Heart left ventricle (tissue), 16 donors: ENCODE data around the gene PTPRN2. TPM values are rescaled to one million over a fixed set of nuclear protein-coding genes. Genes with fewer than 3 reads are reported as not detected.

Experiments used
- ATAC-seq, 4 donors: fragments of 200-7000 bp; cut with Tn5 transposase; one replicate each; pipeline ENCODE4 v1.9.1; 2020 to 2022; ENCODE audit warnings: moderate library complexity in 4 of 4, mild to moderate bottlenecking in 3 of 4, moderate number of reproducible peaks in 1 of 4
- DNase-seq, 5 donors: peaks; one replicate each; pipeline ENCODE4 v3.0.0-alpha.2; 2020
- H3K27ac ChIP-seq, 12 donors: fragments of 200-600 bp; sonication (generic) in 4 of 12; one replicate each; pipeline versions ENCODE4 v1.5.0 to v1.8.0; 2016 to 2022; ENCODE audit warnings: mild to moderate bottlenecking in 2 of 12
- H3K27me3 ChIP-seq, 9 donors: fragments of 200-600 bp; sonication (generic) in 2 of 9; one replicate each; pipeline versions ENCODE4 v1.5.1 to v1.8.0; 2016 to 2022; ENCODE audit warnings: mild to moderate bottlenecking in 3 of 9
- H3K36me3 ChIP-seq, 9 donors: fragments of 200-600 bp; sonication (generic) in 2 of 9; one replicate each; pipeline versions ENCODE4 v1.5.0 to v1.8.0; 2018 to 2022; ENCODE audit warnings: mild to moderate bottlenecking in 2 of 9
- H3K4me1 ChIP-seq, 12 donors: fragments of 200-600 bp; sonication (generic) in 4 of 12; one replicate each; pipeline versions ENCODE4 v1.5.0 to v1.8.0; 2016 to 2022; ENCODE audit warnings: mild to moderate bottlenecking in 3 of 12
- H3K4me3 ChIP-seq, 12 donors: fragments of 200-600 bp; sonication (generic) in 4 of 12; one replicate each; pipeline versions ENCODE4 v1.5.0 to v1.8.0; 2017 to 2022; ENCODE audit warnings: mild to moderate bottlenecking in 9 of 12, moderate library complexity in 4 of 12
- H3K9me3 ChIP-seq, 12 donors: fragments of 200-600 bp; sonication (generic) in 4 of 12; one replicate each; pipeline versions ENCODE4 v1.5.0 to v1.8.0; 2016 to 2022; ENCODE audit warnings: mild to moderate bottlenecking in 1 of 12
- CTCF ChIP-seq, 12 donors: fragments of 200-600 bp; sonication (generic) in 4 of 12; IDR thresholded peaks; one replicate each; pipeline versions ENCODE4 v1.5.0 to v1.8.0; 2018 to 2022; ENCODE audit warnings: antibody characterized with exemption in 12 of 12, mild to moderate bottlenecking in 5 of 12
- POLR2A ChIP-seq, 2 donors: fragments of 450-650 bp; IDR thresholded peaks; one replicate each; pipeline ENCODE4 v1.6.1; 2017; ENCODE audit warnings: antibody characterized with exemption in 2 of 2, mild to moderate bottlenecking in 2 of 2, moderate library complexity in 2 of 2
- WGBS, 4 donors: extraction: QIAGEN DNeasy Blood & Tissue Kit in 2 of 4; methylation state at CpG; one replicate each; pipeline versions ENCODE4 v1.1.5 to v1.1.7; 2013 to 2018; 5-methylcytosine and 5-hydroxymethylcytosine counted together
- intact Hi-C, 10 donors: fragments of 100-400 bp; cut with DNase I; formaldehyde crosslinking; loops; one replicate each; pipeline versions ENCODE4 v1.11.1 to v1.14.2; 2022
- polyA plus RNA-seq, 2 donors: library from polyadenylated mRNA; stranded (reverse); fragments of 200-250 nt; gene quantifications; one replicate each; pipeline ENCODE4 v1.2.3, GENCODE V29; 2013
- total RNA-seq, 9 donors: library from RNA; depleted of rRNA in 2 of 9; stranded (reverse); fragments of >200 nt in 2 of 9; fragmentation: NEBNext Ultra II Directional in 3 of 9; extraction: Animal tissue kit (Norgen Biotek cat#: 25700) in 3 of 9; gene quantifications; one replicate each; pipeline versions ENCODE4 v1.1.0 to v1.2.4, GENCODE V29; 2016 to 2023
- donor health status: ischemic (EF 13 %, LVEDD 7.1; RV severe dilation, severe dysfunction).
- donor health status: healthy with polysubstance abuse.
- donor health status: DM: no; HTN: yes; CAD: no.
- donor health status: DM: no; HTN: no; CAD: no.
- donor health status: ischemic (EF 25% LVEDD 6.9; RV normal size, moderate dysfunction).
- donor health status: ischemic (EF 25% LVEDD 5.7; RV mildly dilated, moderate dysfunction).
- donor health status: healthy.
- donor health status: DM: yes; HTN: yes; CAD: no.
- donor health status: ischemic (EF 35%, LVEDD 5.7; RV mildly dilated, moderate dysfunction).
- donor health status: nonischemic (EF 11% LVEDD 7.7; RV severe dilation, severe dysfunction).
- donor health status: DM: yes; HTN: yes; CAD: no.
- donor health status: PGD.
- donor health status: ischemic (EF 29% LVEDD 5.4; RV normal size, mild dysfunction).
- donor health status: nonischemic (EF 23%, LVEDD 6.1; RV moderate dilation, normal function).

The PTPRN2 gene
- total and polyA plus RNA-seq, 11 donors, result 0.61 to 2.3 (median 1.3) TPM

- H3K36me3 ChIP-seq, result no peaks in the 10 kb centered on the region
- TF ChIP-seq POLR2A (IDR thresholded peaks at IDR 0.05) (no peak), CTCF (IDR thresholded peaks at IDR 0.05) (no peak)
- no peak overlapping the region for H3K4me3 ChIP-seq
- intact Hi-C loops, result no loop called here
- peaks cover 0 to 11% (median 0%) of the 10 kb centered on the region in 12 donors for H3K9me3 ChIP-seq
- DNase-seq, result no peak
- ATAC-seq, result no peak
- 78 to 88% (median 85%) methylated on average over 6 of the region's 6 CpGs for WGBS, 4 donors
- H3K27ac ChIP-seq, result no peak overlapping the region
- peaks cover 0 to 5% (median 0%) of the 10 kb centered on the region in 9 donors for H3K27me3 ChIP-seq
- H3K4me1 ChIP-seq, result no peaks in the 10 kb centered on the region
Observed at GRCh38 chr7:157887400-157887799, 700.2 kb downstream of the PTPRN2 start.

GRCh38 chr7:157886711-157887110, 700.9 kb downstream of the PTPRN2 start:
- Histone ChIP-seq H3K4me3 (no peak overlapping the region), H3K27me3 (peaks cover 0 to 5% (median 0%) of the 10 kb centered on the region in 9 donors), H3K9me3 (peaks cover 0 to 11% (median 0%) of the 10 kb centered on the region in 12 donors), H3K36me3 (no peaks in the 10 kb centered on the region), H3K4me1 (no peaks in the 10 kb centered on the region), H3K27ac (no peak overlapping the region)
- 77 to 85% (median 84%) methylated on average over 10 to 11 of the region's 11 CpGs for WGBS, 4 donors
- no peak for ATAC-seq
- no peak for DNase-seq
- no peak for TF ChIP-seq POLR2A (IDR thresholded peaks at IDR 0.05)
- TF ChIP-seq CTCF (IDR thresholded peaks at IDR 0.05), result no peak
- intact Hi-C loops, result no loop called here

GRCh38 chr7:157886266-157886665, 701.4 kb downstream of the PTPRN2 start:
- no peak overlapping the region for H3K27ac ChIP-seq
- DNase-seq, result no peak
- WGBS, 4 donors, result 80 to 85% (median 84%) methylated on average over 9 of the region's 9 CpGs
- H3K4me1 ChIP-seq, result no peaks in the 10 kb centered on the region
- H3K27me3 ChIP-seq, result peaks cover 0 to 5% (median 0%) of the 10 kb centered on the region in 9 donors
- no peak for TF ChIP-seq CTCF (IDR thresholded peaks at IDR 0.05)
- no peak for TF ChIP-seq POLR2A (IDR thresholded peaks at IDR 0.05)
- ATAC-seq, result no peak
- no peak overlapping the region for H3K4me3 ChIP-seq
- H3K9me3 ChIP-seq, result peaks cover 0 to 11% (median 0%) of the 10 kb centered on the region in 12 donors
- intact Hi-C loops, result no loop called here
- no peaks in the 10 kb centered on the region for H3K36me3 ChIP-seq

- 64 to 73% (median 71%) methylated on average over 4 to 6 of the region's 6 CpGs for WGBS, 4 donors
- ATAC-seq, result no peak
- DNase-seq, result no peak
- Histone ChIP-seq H3K27me3 (no peaks in the 10 kb centered on the region), H3K4me3 (no peak overlapping the region), H3K27ac (no peak overlapping the region), H3K9me3 (peaks cover 0 to 11% (median 0%) of the 10 kb centered on the region in 12 donors), H3K36me3 (no peaks in the 10 kb centered on the region), H3K4me1 (no peaks in the 10 kb centered on the region)
- TF ChIP-seq POLR2A (IDR thresholded peaks at IDR 0.05) (no peak), CTCF (IDR thresholded peaks at IDR 0.05) (no peak)
- intact Hi-C loops, result no loop called here
Observed at GRCh38 chr7:157885140-157885539, 702.5 kb downstream of the PTPRN2 start.
